Activated CD4-positive, alpha-beta T cell treated with anti-CD3 and anti-CD28 coated beads, Interleukin-2, amount 50 U/mL, for 4 hours (primary cell): ENCODE data around the gene MYO7A.

Experiments
- DNase-seq, 2 experiments: peaks; one replicate each; pipeline ENCODE4 v3.0.0-alpha.2; 2020

Gene MYO7A

DNA sequence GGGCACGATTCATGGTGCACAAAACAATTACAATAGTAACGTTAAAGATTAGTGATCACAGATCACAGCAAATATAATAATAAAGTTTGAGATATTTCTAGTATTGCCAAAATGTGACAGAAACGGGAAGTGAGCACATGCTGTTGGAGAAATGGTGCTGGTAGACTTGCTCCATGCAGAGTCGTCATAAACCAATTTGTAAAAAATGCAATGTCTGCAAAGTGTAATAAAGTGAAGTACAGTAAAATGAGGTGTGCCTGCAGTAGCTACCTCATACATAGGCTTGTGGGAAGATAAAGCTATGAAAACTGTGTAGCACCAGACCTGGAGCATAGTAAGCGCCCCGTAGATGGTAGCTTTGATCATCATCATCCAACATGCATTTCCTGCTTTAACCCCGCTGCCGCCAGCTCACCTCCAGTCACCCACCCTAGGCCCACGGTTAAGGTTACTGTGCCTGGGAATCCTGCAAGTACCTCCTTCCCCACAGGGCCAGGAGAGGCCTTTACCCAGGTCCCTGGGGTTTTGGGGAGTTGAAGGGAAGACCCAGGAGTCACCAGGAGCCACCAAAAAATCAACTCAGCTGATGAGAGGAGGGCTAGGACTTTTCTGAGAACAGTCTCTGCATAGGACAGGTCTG, 59.2 kb downstream of the MYO7A start:
- DNase-seq: no peak

DNA sequence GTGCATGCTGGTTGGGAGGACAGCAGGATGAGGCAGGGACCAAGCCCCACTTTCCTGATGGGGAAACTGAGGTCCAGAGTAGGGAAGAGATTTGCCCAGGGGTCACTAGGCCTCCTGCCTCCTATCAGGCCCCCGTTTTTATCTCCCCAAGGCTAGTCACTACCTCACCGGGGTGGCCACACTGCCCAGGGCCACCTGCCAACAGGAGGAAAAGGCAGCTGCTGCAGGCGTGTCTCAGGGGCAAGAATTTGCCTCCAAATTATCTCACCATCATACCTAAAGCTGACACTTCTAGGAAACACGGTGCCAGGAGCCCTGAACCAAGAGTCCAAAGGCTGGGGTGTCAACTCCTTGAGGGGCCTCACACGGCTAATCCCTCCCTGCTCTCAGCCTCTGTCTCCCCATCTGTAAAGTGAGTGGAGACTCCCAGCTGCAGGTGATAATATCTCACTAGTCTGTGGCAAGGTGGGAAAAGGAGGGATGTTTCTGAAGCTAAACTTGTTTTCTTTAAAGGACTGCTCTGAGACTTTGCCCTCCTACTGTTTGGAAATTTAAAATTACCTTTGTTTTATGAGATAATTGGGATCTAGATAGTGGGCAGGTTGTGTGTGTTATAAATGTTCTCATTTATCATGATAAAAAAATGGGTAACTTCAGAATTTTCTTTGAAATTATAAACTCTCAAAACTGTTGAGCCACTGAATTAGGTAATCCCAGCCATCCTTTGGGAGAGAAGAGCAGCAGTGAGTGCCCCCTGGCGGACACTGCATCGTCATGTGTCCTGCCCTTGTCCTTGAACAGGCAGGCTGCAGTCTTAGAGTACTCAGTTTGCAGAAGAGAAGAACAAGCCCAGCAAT, 60.0 kb downstream of the MYO7A start:
- DNase-seq: peak; percentile 45 to 49

DNA sequence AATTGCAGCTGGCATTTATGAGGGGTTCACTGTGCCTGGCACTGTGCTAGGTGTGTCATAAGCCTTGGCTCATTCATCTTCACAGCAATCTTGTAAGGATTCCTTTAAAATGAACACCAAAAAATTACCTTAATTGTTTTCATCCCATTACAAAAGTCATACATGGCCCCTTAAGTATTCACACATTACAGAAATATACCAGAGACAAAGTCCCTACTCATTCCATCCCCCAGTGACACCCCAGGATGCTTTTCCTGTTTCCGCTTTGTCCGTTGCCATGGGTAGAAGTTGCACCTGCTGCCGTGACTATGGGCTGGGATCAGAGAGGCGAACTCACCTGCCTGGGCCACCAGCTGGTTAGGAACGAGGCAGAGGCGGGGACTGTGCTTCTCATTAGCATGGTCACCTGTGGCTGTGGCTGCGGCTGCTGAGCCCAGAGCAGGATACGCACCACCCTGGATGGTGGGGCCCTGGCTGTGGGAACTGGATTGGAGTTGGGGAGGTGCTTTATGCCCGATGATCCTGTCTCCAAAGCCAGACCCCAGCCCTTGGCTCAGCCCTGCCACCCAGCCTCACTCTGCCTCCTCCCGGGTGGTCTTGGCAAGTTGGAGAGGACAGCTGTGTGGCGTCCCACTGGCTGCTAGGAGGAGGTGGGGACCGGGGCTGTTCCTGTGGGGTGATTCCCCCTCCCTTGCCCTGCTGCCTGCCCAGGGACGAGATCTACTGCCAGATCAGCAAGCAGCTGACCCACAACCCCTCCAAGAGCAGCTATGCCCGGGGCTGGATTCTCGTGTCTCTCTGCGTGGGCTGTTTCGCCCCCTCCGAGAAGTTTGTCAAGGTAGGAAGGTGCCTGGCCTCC, 60.8 kb downstream of the MYO7A start:
- DNase-seq: no peak

DNA sequence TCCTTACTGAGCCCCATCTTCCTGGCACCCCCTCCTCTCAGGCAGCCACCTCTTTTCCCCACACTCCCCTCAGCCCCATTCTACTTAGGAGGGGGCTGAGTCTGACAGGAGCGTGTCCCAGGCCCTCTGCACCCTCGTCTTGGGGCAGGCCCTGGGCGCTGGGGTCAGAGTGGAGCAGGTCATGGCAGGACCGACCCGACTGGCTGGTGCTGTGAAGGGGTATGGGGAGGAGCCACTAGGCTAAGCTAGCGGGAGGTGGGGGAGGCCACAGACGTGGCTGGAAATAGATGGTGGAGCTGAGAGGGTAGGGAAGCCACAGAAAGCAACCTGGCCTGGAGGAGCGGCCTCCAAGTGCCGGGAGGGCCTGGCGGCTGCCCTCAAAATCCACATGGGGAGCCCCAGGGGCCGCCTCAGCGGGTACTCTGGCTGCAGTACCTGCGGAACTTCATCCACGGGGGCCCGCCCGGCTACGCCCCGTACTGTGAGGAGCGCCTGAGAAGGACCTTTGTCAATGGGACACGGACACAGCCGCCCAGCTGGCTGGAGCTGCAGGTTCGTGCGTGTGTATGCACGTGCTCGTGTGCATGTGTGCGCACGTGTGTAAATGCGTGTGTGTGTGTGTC, 61.7 kb downstream of the MYO7A start:
- DNase-seq: no peak

DNA sequence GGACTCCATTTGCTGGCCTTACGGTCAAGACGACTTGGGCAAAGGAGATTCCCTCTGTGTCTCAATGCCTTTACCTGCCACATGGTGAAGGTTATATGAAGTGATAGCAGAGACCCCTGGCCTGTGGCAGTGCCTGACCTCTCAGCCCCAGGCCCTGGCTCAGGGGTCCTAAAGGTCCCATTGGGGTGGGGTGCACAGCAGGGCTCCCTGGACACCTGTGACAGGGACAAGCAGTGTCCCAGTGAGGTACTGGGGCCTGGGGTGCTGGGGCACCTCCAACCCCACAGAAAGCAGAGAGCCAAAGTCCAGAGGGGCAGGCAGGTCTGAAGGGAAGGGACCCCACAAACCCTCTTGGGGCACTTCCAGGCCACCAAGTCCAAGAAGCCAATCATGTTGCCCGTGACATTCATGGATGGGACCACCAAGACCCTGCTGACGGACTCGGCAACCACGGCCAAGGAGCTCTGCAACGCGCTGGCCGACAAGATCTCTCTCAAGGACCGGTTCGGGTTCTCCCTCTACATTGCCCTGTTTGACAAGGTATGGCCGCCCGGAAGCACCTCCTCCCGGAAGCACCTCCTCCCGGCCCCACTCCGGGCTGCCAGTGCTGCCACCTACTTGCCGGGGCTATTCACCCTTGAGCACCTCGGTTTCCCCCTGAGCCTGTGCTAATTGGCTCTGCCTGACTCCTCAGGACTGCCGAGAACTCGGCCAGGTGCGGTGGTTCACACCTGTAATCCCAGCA, 62.5 kb downstream of the MYO7A start:
- DNase-seq: no peak

DNA sequence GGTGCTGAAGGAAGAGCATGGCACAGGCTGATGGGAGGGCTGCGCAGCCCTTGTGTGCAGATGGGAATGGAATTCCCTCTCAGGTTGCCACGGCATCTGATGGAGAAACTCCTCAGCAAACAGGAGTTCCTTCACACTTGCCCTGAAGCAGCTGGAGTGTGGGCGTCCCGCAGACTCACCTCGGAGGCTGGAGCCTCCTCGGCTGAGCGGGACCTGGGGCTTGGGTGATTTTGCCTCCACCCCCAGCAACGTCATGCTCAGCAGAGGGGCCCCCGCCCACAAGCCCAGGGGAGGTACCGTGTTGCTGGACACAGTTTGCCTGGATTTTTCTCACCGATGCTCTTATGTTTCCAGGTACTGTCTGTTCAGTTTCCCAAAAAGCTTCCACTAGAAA, 63.4 kb downstream of the MYO7A start:
- no peak for DNase-seq

DNA sequence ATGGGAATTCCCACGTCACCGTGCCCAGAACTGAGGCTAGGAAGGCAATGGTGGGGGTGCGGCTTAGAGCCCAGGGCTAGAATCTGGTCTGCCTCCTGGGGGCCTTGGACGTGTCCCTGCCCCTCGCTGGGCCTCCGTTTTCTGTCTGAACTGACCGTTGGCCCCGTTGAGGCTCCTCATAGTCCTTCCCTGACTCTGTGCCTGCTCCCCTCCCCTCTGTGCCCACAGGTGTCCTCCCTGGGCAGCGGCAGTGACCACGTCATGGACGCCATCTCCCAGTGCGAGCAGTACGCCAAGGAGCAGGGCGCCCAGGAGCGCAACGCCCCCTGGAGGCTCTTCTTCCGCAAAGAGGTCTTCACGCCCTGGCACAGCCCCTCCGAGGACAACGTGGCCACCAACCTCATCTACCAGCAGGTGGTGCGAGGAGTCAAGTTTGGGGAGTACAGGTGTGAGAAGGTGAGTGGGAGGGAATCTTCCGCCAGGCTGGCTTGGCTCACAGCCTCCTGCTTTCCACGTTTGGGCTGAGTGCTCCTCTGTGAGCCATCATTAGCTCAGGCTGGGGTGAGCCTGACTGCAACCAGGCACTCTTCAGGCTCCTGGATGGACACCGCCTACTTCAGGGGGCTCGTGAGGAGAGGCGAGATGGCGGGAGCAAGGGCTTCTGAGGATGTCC, 63.9 kb downstream of the MYO7A start:
- DNase-seq: peak; percentile 38 to 42

DNA sequence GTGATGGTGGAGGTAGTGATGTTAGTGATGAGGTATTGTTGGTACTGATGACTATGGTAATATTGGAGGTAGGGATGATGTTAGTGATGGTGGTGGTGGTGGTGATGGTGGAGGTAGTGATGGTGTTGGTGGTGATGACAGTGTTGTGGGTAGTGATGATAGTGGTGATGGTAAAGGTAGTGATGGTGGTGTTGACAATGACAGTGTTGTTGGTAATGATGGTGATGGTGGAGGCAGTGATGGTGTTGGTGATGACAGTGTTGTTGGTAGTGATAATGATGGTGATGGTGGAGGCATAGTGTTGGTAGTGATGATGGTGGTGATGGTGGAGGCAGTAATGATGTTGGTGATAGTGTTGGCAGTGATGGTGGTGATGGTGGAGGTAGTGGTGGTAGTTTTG, 65.1 kb downstream of the MYO7A start:
- DNase-seq: no peak

DNA sequence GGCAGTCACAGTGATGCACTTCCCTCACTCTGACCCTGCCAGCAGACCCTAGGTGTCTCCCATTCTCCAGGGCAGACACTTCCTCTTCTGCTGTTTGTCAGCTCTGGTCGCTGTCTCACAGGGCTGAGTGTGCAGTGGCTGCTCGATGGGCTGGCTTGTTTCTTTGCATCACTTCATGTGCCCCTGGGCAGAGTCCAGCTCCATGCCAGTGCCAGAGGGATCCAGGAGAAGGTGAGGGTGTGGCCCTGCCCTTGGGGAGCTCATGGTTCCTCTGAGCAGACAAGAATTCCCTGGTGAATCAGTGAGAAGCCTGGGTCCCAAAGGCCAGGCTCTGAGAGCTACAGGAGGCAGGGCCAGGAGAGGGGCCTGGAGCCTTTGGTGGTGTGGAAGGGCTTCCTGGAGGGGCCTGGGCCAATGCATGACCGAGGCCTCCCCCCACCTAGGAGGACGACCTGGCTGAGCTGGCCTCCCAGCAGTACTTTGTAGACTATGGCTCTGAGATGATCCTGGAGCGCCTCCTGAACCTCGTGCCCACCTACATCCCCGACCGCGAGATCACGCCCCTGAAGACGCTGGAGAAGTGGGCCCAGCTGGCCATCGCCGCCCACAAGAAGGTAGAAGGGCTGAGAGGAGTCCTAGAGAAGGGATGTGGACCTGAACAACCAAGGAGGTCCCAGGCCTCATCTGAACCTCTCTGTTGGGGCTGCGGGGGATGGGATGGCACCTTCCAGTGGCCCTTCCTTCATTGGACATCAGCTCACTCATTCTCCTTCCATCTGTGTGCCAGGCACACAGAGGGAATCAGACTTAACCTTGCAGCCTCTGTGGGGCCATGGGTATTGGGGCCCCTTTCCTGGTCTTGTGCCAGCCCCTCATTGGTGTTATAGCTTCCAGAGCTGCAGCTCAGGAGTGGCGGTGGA, 66.1 kb downstream of the MYO7A start:
- DNase-seq: no peak

DNA sequence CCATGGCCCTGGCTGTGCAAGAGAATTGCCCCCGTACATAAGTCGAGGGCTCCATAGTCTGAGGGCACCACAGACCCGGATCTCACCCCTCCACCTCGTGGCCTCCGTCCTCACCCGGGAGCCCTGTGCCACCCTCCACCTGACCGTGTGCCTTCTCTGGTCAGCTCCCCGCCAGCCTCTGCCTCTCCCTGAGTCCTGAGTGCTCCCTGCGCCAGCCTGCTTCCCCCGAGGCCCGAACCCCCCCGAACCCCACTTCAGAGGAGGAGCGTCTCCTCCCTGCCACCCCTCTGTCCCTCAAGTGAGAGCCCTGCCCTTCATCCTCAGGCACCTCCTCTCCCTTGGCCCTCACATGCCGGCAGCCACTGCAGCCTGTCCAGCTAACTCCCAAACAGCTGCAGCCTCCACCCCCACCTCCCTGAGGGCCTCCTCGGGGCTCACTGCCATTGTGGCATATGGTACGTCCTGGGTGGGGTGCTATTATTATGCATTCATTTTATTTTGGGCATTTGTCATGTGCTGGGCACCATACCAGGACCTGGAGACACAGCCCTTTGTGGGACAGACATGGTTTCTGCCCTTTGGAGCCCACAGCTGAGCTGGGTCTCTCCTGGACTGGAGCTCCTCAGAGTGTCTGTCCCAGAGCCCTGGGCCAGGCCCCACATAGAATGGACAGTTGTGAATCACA, 67.2 kb downstream of the MYO7A start:
- no peak for DNase-seq

DNA sequence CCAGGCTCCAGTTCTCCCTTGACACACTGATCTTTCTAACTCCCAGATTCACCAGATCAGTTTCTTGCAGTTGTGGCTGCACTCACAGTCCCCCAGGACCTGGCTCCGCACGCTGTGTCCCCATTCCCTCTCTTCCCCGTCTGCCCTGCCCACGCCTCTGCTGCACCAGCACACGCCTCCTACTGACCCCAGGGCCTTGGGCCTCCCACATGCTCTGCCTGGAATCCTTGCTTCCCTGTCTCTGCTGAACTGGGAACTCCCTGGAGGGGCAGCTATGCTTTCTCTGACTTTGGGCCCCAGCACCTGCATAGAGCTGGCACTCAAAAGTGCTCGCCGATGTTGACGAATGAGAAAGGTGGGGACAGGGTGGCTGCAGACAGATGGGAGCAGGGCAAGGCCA, 68.9 kb downstream of the MYO7A start:
- DNase-seq: no peak

DNA sequence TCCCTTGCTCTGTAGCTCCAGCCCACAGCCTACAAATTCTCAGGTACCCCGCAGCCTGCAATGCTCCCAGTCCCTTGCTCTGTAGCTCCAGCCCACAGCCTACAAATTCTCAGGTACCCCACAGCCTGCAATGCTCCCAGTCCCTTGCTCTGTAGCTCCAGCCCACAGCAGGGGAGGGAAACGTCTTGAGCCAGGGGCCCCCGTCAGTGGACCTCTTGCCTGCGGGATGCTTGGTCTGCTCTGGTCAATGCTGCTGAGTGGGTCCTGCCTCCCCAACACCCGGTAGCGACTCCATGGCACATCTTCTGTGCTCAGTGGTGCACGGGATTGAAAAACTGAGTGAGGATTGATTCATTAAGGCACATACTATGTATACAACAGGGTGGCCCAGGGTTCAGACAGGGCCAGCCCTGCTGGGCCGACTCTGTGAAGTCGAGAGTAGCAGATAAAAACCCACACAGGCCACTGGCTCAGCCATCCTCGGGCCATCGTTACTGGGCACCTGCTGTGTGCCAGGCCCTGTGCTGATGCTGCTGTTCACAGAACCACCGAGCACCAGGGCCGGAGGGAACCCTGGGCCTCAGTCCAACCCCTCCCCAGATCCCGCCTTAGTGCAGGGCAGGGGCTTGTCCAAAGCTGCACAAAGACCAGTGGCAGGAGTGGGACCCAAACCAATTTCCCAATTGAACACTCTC, 69.7 kb downstream of the MYO7A start:
- no peak for DNase-seq

DNA sequence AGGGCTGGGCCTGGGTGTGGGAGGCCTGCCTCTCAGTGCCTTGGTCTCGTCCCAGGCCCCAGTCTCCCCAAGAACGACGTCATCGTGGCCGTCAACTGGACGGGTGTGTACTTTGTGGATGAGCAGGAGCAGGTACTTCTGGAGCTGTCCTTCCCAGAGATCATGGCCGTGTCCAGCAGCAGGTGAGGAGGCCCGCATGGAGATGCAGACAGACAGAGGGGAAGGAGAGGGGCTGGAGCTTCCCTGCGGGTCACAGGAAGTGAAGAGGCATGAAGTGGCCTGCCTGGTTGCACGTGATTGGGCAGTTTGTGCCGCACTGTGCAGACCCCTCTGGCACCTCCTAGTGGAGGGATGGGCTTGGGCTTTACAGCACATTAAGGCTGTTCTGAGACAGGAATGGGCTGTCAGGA, 70.4 kb downstream of the MYO7A start:
- DNase-seq: no peak

DNA sequence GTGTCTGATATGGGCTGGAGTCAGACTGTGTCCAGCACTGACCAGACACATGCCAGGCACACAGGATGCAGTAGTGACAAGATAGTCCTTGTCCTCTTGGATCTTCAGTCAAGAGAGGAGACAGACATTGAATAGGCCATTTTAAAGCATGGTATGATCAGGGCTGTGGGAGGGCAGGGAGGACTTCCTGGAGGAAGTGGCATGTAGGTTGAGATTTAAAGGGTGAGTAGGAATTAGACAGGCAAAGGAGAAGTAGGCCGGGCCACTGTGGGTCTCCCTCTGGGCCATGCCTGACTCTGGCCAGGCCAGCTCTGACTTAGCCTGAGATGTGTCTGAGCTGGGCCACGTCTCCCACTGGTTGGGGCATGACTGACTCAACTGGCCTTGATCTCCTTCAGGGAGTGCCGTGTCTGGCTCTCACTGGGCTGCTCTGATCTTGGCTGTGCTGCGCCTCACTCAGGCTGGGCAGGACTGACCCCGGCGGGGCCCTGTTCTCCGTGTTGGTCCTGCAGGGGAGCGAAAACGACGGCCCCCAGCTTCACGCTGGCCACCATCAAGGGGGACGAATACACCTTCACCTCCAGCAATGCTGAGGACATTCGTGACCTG, 71.2 kb downstream of the MYO7A start:
- no peak for DNase-seq

DNA sequence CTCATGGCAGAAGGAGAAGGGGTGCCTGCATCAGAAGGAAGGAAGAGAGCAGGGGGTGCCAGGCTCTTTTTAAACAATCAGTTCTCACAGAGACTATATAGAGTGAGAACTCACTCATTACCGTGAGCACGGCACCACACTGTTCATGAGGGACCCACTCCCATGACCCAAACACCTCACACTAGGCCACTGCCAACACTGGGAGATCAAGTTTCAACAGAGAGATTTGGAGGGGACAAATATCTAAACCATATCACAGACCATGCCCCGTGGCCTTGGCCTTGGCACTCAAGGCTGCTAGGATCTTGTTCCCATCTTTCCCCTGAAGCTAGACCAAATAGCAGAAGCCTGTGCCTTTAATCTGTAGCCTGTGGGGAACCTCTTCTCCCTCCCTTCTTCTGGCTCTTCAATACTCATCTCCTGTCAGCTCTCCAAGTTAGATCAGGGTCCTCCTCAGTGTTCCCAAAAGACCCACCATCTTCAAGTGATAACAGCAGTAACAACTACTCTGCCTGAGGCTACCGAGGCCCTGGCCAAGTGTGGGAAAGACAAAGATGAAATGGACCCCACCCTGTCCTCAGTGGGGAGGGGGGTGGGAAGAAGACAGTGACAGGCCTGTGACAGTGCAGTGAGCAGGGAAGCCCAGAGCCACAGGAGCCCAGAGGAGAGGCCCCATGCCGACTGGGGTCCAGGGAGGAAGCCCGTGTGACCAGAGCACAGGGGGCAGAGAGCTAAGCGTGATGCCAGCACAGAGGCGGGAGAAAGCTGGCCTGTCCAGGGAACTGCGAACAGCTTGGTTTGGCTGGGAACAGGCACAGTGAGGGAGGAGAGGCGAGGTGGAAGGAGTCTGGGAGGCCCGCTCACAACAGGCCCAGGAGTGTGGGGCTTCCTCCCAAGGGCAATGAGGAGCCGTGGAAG, 72.6 kb downstream of the MYO7A start:
- no peak for DNase-seq

DNA sequence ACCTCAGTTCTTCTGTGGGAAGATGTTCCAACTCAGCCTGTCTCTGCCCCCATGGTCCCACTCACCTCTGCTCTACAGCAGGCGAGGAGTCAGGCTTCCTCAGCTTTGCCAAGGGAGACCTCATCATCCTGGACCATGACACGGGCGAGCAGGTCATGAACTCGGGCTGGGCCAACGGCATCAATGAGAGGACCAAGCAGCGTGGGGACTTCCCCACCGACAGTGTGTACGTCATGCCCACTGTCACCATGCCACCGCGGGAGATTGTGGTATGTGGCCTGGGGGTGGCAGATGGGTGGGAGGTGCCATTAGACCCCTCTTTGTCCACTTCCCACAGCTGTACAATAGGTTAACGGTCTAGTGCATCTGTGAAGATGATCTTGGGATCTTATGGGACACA, 73.3 kb downstream of the MYO7A start:
- DNase-seq: no peak

DNA sequence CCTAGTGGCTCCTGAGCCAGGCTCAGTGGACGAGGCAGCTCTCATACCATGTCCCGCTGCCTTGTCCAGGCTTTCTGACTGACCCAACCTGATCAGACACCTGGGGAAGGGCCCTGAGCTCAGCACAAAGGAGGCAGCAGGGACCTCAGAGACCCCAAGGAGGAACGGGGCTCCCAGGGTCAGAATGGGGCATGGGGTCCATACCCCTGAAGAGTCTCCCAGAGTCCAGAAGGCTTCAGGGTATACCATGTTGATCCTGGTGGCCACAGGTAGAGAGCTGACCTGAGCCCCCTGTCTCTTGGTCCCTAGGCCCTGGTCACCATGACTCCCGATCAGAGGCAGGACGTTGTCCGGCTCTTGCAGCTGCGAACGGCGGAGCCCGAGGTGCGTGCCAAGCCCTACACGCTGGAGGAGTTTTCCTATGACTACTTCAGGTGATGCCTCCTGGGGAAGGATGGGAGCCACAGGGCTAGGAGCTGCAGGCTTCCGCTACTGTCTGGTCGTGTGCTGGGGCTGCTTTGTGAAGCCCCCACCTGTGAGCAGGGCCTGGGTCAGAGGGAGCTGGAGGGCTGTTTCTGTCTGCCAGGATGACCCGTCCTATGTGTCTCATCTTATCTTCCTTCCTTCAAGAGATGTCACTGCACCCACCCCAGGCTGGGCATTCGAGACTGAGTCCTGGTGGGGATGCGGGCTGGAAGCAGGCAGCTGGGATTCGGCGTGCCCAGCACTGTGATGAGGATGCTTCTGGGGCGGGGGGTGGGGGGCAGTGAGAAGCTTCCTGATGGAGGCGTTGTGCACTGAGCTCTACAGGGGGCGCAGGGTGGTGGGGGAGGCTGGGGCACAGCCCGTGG, 74.2 kb downstream of the MYO7A start:
- DNase-seq: no peak
